Hepatocyte (in vitro differentiated cells): ENCODE data around the gene DACT2. TPM values are rescaled to one million over a fixed set of nuclear protein-coding genes. Genes with fewer than 3 reads are reported as not detected.
A peak's percentile ranks its signal among the peaks of the same experiment; 100 is the strongest.

Source experiments
- DNase-seq: peaks from one replicate; pipeline ENCODE4 v3.0.0-alpha.2; 2016; ENCODE audit warnings: low spot score
- H2AFZ ChIP-seq: fragments of 200-600 bp; sonication (generic); 2 replicates; pipeline ENCODE4 v1.6.0; 2016; ENCODE audit warnings: antibody characterized with exemption, mild to moderate bottlenecking
- H3K27ac ChIP-seq: fragments of 200-600 bp; sonication (generic); 2 replicates; pipeline ENCODE4 v1.5.1; 2016; ENCODE audit warnings: mild to moderate bottlenecking
- H3K27me3 ChIP-seq: fragments of 200-600 bp; sonication (generic); 2 replicates; pipeline ENCODE4 v1.6.1; 2016
- H3K36me3 ChIP-seq: fragments of 200-600 bp; sonication (generic); replicated peaks from 2 replicates; pipeline ENCODE4 v1.5.1; 2016; ENCODE audit warnings: low read depth; ENCODE audit not compliant: insufficient read depth
- H3K4me1 ChIP-seq: fragments of 200-600 bp; sonication (generic); 2 replicates; pipeline ENCODE4 v1.5.1; 2016; ENCODE audit warnings: mild to moderate bottlenecking, moderate library complexity; ENCODE audit not compliant: insufficient read depth
- H3K4me2 ChIP-seq: fragments of 200-600 bp; sonication (generic); 2 replicates; pipeline ENCODE4 v1.6.0; 2016
- H3K4me3 ChIP-seq: fragments of 200-600 bp; sonication (generic); 2 replicates; pipeline ENCODE4 v1.5.1; 2016; ENCODE audit warnings: mild to moderate bottlenecking
- H3K79me2 ChIP-seq: fragments of 200-600 bp; sonication (generic); 2 replicates; pipeline ENCODE4 v1.6.0; 2017; ENCODE audit warnings: mild to moderate bottlenecking
- H3K9me2 ChIP-seq: fragments of 200-600 bp; sonication (generic); replicated peaks from 2 replicates; pipeline ENCODE4 v1.6.0; 2017; ENCODE audit warnings: mild to moderate bottlenecking; ENCODE audit not compliant: insufficient read depth
- H3K9me3 ChIP-seq: fragments of 200-600 bp; sonication (generic); 2 replicates; pipeline ENCODE4 v1.5.1; 2016; ENCODE audit warnings: low read depth, mild to moderate bottlenecking
- H4K20me1 ChIP-seq: fragments of 200-600 bp; sonication (generic); 2 replicates; pipeline ENCODE4 v1.6.0; 2016; ENCODE audit warnings: mild to moderate bottlenecking; ENCODE audit not compliant: insufficient read depth, poor library complexity, severe bottlenecking
- EZH2 ChIP-seq: fragments of 200-600 bp; sonication (generic); IDR thresholded peaks from 2 replicates; pipeline ENCODE4 v1.6.1; 2016; ENCODE audit warnings: antibody characterized with exemption, mild to moderate bottlenecking, borderline replicate concordance
- EZH2phosphoT487 ChIP-seq: fragments of 200-600 bp; sonication (generic); IDR thresholded peaks from one replicate; pipeline ENCODE4 v1.6.1; 2018; ENCODE audit warnings: antibody characterized with exemption, mild to moderate bottlenecking, low read depth, moderate library complexity; ENCODE audit not compliant: unreplicated experiment, severe bottlenecking
- WGBS: methylation state at CpG from one replicate; pipeline ENCODE4 v1.1.6; 2016; ENCODE audit warnings: low lambda C conversion rate; ENCODE audit errors: missing lambda C conversion rate; 5-methylcytosine and 5-hydroxymethylcytosine counted together
- polyA plus RNA-seq: library from polyadenylated mRNA; unstranded; fragments of >200 nt; fragmentation: Nextera tagmentation; extraction: Ambion mirVana; gene quantifications from 2 replicates; pipeline ENCODE4 v1.2.1, GENCODE V29; 2016
- total RNA-seq: library from RNA; depleted of rRNA; stranded (reverse); fragments of >200 nt; gene quantifications from 2 replicates; pipeline ENCODE4 v1.2.3, GENCODE V29; 2014
- TF ChIP-seq, protein P1 (sequence below): fragments of 200-600 bp; sonication (generic); IDR thresholded peaks from 2 replicates; pipeline ENCODE4 v1.5.1; 2016; ENCODE audit warnings: antibody characterized with exemption, mild to moderate bottlenecking; ENCODE audit not compliant: poor library complexity

DACT2 gene
- total and polyA plus RNA-seq, 2 experiments from 2014 or later = 8.2 to 8.8 TPM

DNA sequence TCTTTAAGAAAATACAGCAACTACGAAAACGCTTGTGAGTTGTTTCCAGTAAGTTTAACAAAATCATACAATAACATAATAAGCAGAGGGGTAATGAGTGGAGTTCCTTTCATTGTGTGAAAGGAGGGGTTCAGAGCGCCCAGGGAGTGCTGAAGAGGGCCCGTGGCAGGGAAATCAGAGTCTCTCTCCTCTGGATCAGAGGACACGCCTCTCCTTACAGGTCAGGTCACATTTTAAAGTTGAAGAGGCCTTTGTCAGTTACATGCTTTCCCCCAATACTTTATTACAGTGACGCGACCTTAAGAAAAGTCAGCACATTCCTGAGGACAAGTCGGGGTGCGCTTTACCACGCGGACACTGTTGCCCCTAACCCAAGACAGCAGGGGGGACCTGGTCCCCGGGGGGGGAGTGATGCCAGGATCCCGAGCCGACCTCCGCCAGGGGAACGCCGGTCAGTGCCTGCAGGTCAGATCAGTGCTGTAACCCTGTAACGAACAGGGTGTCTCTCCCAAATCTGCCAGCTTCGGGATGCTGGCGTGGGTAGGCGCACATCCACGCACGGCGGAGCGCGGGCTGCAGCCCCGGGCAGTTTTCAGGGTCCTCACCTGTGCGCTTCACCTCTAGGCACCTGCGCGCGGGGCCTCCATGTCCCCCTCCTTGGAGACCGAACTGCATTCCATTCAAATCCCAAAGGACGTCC lies 848 bp downstream of the DACT2 start:
- Histone ChIP-seq H3K4me3 (peak overlapping the region; percentile 76), H3K9me2 (no peaks in the 10 kb centered on the region), H2AFZ (no peak overlapping the region), H3K36me3 (no peaks in the 10 kb centered on the region), H3K27ac (peak overlapping the region; percentile 36), H4K20me1 (no peaks in the 10 kb centered on the region), H3K4me1 (peaks cover 27% of the 10 kb centered on the region), H3K4me2 (peak overlapping the region; percentile 91), H3K9me3 (no peaks in the 10 kb centered on the region), H3K79me2 (peaks cover 6% of the 10 kb centered on the region), H3K27me3 (no peaks in the 10 kb centered on the region)
- DNase-seq = no peak
- TF ChIP-seq EZH2phosphoT487 = no peak
- TF ChIP-seq, protein P1, sequence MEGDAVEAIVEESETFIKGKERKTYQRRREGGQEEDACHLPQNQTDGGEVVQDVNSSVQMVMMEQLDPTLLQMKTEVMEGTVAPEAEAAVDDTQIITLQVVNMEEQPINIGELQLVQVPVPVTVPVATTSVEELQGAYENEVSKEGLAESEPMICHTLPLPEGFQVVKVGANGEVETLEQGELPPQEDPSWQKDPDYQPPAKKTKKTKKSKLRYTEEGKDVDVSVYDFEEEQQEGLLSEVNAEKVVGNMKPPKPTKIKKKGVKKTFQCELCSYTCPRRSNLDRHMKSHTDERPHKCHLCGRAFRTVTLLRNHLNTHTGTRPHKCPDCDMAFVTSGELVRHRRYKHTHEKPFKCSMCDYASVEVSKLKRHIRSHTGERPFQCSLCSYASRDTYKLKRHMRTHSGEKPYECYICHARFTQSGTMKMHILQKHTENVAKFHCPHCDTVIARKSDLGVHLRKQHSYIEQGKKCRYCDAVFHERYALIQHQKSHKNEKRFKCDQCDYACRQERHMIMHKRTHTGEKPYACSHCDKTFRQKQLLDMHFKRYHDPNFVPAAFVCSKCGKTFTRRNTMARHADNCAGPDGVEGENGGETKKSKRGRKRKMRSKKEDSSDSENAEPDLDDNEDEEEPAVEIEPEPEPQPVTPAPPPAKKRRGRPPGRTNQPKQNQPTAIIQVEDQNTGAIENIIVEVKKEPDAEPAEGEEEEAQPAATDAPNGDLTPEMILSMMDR = no peak
- 17% methylated on average over 32 of the region's 33 CpGs for WGBS

DNA sequence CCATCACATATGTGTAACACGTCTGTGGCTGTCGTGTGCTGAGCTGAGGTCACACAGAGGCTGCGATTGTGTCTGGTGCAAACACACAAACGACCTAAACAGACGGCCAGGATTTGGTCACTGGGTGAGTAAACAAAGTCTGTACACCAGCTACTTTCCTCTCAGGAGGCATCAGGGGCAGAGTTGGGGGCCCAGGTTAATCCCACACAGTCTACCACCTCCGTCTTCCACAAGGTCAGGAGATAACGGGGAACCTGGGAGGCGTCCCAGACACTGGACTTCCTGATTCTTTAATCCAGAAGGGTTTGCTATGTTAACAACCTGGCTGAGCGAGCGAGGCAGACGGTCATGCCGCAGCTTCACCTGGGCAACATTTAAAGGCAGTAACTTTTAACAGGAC lies 1.5 kb downstream of the DACT2 start:
- no peaks in the 10 kb centered on the region for H3K36me3 ChIP-seq
- H2AFZ ChIP-seq = no peak overlapping the region
- no peak for DNase-seq
- no peaks in the 10 kb centered on the region for H4K20me1 ChIP-seq
- peaks cover 29% of the 10 kb centered on the region for H3K4me1 ChIP-seq
- no peaks in the 10 kb centered on the region for H3K9me3 ChIP-seq
- WGBS = 23% methylated on average over 12 of the region's 12 CpGs
- peak overlapping the region; percentile 91 for H3K4me2 ChIP-seq
- no peak overlapping the region for H3K4me3 ChIP-seq
- TF ChIP-seq, protein P1 = no peak
- TF ChIP-seq EZH2 (no peak), EZH2phosphoT487 (no peak)
- H3K27ac ChIP-seq = peak overlapping the region; percentile 36
- H3K9me2 ChIP-seq = no peaks in the 10 kb centered on the region
- H3K79me2 ChIP-seq = peaks cover 6% of the 10 kb centered on the region
- no peaks in the 10 kb centered on the region for H3K27me3 ChIP-seq

DNA sequence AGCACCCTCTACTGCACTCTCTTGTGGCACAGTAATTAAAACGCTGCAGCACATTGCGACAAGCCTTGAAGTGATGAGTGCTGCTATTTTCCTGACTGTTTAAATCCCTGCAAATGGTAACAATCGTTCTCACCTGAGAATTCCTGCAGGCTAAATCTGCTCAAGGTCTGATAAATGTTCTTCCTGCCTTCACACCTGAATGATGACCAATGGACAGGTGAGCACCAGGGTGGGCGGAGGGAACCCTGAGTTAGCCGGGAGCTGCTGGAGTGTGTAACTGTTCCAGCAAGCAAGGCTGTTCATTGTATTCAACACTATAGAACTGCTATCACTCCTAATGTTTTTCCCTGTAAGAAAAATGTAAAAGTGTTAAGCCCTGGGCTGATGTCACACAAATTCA lies 4.0 kb downstream of the DACT2 start:
- H3K9me2 ChIP-seq = no peaks in the 10 kb centered on the region
- peak overlapping the region; percentile 46 for H3K27ac ChIP-seq
- peaks cover 32% of the 10 kb centered on the region for H3K4me1 ChIP-seq
- no peaks in the 10 kb centered on the region for H3K36me3 ChIP-seq
- H3K79me2 ChIP-seq = peaks cover 22% of the 10 kb centered on the region
- H3K27me3 ChIP-seq = no peaks in the 10 kb centered on the region
- 57% methylated on average over 5 of the region's 5 CpGs for WGBS
- no peak for DNase-seq
- no peak overlapping the region for H2AFZ ChIP-seq
- H4K20me1 ChIP-seq = no peaks in the 10 kb centered on the region
- no peaks in the 10 kb centered on the region for H3K9me3 ChIP-seq
- H3K4me3 ChIP-seq = no peak overlapping the region
- TF ChIP-seq EZH2 = no peak
- TF ChIP-seq EZH2phosphoT487 = no peak
- TF ChIP-seq, protein P1 = no peak
- H3K4me2 ChIP-seq = peak overlapping the region; percentile 64
